ENCODE results near the gene CBX6. TPM values are rescaled to one million over a fixed set of nuclear protein-coding genes. Genes with fewer than 3 reads are reported as not detected.

CBX6 gene
- total RNA-seq, 1 experiment from 2014 or later, result 98.4 TPM

DNA sequence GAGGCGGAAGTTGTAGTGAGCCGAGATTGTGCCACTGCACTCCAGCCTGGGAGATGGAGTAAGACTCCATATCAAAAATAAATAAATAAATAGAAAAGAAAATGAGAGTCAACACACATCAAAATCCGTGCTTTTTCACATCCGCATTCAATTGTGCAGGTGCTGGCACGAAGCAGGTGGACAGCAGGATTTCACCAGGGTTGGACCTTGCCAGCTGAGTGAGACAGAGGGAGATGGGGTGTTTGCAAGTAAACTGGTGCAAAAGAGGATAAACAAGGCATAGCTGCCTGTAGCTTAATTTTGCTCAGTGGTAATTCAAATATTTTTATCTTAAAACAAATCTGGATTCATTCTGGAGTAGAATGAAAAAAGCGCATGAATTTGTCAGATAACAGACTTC lies 54.8 kb downstream of the CBX6 start:
- CTCF ChIA-PET, result no interaction called here
- in situ Hi-C loops (cut with HindIII; ENCODE audit: low pct_unique_long_range_greater_than_20kb, low sequenced_read_pairs), result no loop called here
- TF ChIP-seq TCF7L2 (IDR thresholded peaks at IDR 0.05; ENCODE audit: low read depth, low read length) (no peak), REST (IDR thresholded peaks at IDR 0.05; ENCODE audit: insufficient read depth in 1 of 2, low read depth in 2 of 2, low read length in 1 of 2) (no peak), POLR2AphosphoS5 (IDR thresholded peaks at IDR 0.05; ENCODE audit: low read depth, low read length) (no peak), SIN3A (IDR thresholded peaks at IDR 0.05; ENCODE audit: borderline replicate concordance, insufficient read depth, low read depth, low read length) (no peak)
- TF ChIP-seq, protein P1, sequence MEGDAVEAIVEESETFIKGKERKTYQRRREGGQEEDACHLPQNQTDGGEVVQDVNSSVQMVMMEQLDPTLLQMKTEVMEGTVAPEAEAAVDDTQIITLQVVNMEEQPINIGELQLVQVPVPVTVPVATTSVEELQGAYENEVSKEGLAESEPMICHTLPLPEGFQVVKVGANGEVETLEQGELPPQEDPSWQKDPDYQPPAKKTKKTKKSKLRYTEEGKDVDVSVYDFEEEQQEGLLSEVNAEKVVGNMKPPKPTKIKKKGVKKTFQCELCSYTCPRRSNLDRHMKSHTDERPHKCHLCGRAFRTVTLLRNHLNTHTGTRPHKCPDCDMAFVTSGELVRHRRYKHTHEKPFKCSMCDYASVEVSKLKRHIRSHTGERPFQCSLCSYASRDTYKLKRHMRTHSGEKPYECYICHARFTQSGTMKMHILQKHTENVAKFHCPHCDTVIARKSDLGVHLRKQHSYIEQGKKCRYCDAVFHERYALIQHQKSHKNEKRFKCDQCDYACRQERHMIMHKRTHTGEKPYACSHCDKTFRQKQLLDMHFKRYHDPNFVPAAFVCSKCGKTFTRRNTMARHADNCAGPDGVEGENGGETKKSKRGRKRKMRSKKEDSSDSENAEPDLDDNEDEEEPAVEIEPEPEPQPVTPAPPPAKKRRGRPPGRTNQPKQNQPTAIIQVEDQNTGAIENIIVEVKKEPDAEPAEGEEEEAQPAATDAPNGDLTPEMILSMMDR (IDR thresholded peaks at IDR 0.05), result no peak

GRCh38 chr22:38815842-38816241 lies 56.2 kb downstream of the CBX6 start:
- Histone ChIP-seq H3K36me3 (ENCODE audit: control insufficient read depth, insufficient read depth, low read length) (no peaks in the 10 kb centered on the region), H3K9me3 (ENCODE audit: control insufficient read depth, insufficient read depth, low read depth, low read length) (no peaks in the 10 kb centered on the region), H3K27ac (ENCODE audit: low read length) (no peak overlapping the region), H3K4me1 (ENCODE audit: control insufficient read depth, insufficient read depth, low read length) (no peaks in the 10 kb centered on the region), H3K4me3 (ENCODE audit: low read depth in 2 of 2, low read length in 2 of 2) (no peak overlapping the region), H3K27me3 (ENCODE audit: control insufficient read depth, insufficient read depth, low read length) (no peaks in the 10 kb centered on the region)
- no peak for DNase-seq (ENCODE audit: low read depth, low spot score)
- no peak for ATAC-seq
- CTCF ChIA-PET, result no interaction called here
- no TSS peak for BruUV-seq (replicated peaks)
- in situ Hi-C loops (cut with HindIII; ENCODE audit: low pct_unique_long_range_greater_than_20kb, low sequenced_read_pairs) (no loop called here), intact Hi-C loops (cut with micrococcal nuclease; ENCODE audit: unreplicated experiment) (no loop called here)
- TF ChIP-seq TCF7L2 (IDR thresholded peaks at IDR 0.05; ENCODE audit: low read depth, low read length), result no peak
- POLR2A ChIA-PET, result no interaction called here

More for the DNA sequence above, 54.8 kb downstream of the CBX6 start:
- BruUV-seq (replicated peaks), result no TSS peak
- Histone ChIP-seq H3K9me3 (ENCODE audit: control insufficient read depth, insufficient read depth, low read depth, low read length) (no peaks in the 10 kb centered on the region), H3K27ac (ENCODE audit: low read length) (no peak overlapping the region), H3K36me3 (ENCODE audit: control insufficient read depth, insufficient read depth, low read length) (no peaks in the 10 kb centered on the region), H3K4me1 (ENCODE audit: control insufficient read depth, insufficient read depth, low read length) (no peaks in the 10 kb centered on the region), H3K4me3 (ENCODE audit: low read depth in 2 of 2, low read length in 2 of 2) (no peak overlapping the region), H3K27me3 (ENCODE audit: control insufficient read depth, insufficient read depth, low read length) (no peaks in the 10 kb centered on the region)
- DNase-seq (ENCODE audit: low read depth, low spot score) (no peak), ATAC-seq (no peak)
- POLR2A ChIA-PET, result no interaction called here
- intact Hi-C loops (cut with micrococcal nuclease; ENCODE audit: unreplicated experiment), result no loop called here

Other genes starting within 250 kb of the CBX6 start
- 2.4 TPM for gene FAM227A, start 215.8 kb downstream of the CBX6 start, total RNA-seq (2021; ENCODE audit: unreplicated experiment)
- gene CBY1, start 215.6 kb downstream of the CBX6 start, total RNA-seq (2021; ENCODE audit: unreplicated experiment), result 20.4 TPM
- gene TOMM22, start 190.3 kb downstream of the CBX6 start, total RNA-seq (2021; ENCODE audit: unreplicated experiment), result 111 TPM
- 35.1 TPM for gene JOSD1, start 171.3 kb downstream of the CBX6 start, total RNA-seq (2021; ENCODE audit: unreplicated experiment)
- 25.5 TPM for gene GTPBP1, start 166.3 kb downstream of the CBX6 start, total RNA-seq (2021; ENCODE audit: unreplicated experiment)
- 45.1 TPM for gene SUN2, start 116.2 kb downstream of the CBX6 start, total RNA-seq (2021; ENCODE audit: unreplicated experiment)
- gene DNAL4, start 78.1 kb downstream of the CBX6 start, total RNA-seq (2021; ENCODE audit: unreplicated experiment), result 10.5 TPM
- gene NPTXR, start 28.2 kb downstream of the CBX6 start, total RNA-seq (2021; ENCODE audit: unreplicated experiment), result 32.6 TPM
- not detected for gene APOBEC3A, start 85.4 kb upstream of the CBX6 start, total RNA-seq (2021; ENCODE audit: unreplicated experiment)
- 15.6 TPM for gene APOBEC3B, start 110.1 kb upstream of the CBX6 start, total RNA-seq (2021; ENCODE audit: unreplicated experiment)
- gene APOBEC3C, start 142.0 kb upstream of the CBX6 start, total RNA-seq (2021; ENCODE audit: unreplicated experiment), result 12.7 TPM
- 3.3 TPM for gene APOBEC3D, start 148.9 kb upstream of the CBX6 start, total RNA-seq (2021; ENCODE audit: unreplicated experiment)
- gene APOBEC3F, start 168.6 kb upstream of the CBX6 start, total RNA-seq (2021; ENCODE audit: unreplicated experiment), result 7.7 TPM
- 4.8 TPM for gene APOBEC3G, start 205.1 kb upstream of the CBX6 start, total RNA-seq (2021; ENCODE audit: unreplicated experiment)
- gene APOBEC3H, start 225.0 kb upstream of the CBX6 start, total RNA-seq (2021; ENCODE audit: unreplicated experiment), result not detected